ENCODE measurements around the gene AKAP3. TPM values are rescaled to one million over a fixed set of nuclear protein-coding genes. Genes with fewer than 3 reads are reported as not detected.

Gene AKAP3
- polyA plus RNA-seq, 2 of the 4 experiments (the other 2 are of a cell fraction), result 0.37 to 0.59 TPM

DNA sequence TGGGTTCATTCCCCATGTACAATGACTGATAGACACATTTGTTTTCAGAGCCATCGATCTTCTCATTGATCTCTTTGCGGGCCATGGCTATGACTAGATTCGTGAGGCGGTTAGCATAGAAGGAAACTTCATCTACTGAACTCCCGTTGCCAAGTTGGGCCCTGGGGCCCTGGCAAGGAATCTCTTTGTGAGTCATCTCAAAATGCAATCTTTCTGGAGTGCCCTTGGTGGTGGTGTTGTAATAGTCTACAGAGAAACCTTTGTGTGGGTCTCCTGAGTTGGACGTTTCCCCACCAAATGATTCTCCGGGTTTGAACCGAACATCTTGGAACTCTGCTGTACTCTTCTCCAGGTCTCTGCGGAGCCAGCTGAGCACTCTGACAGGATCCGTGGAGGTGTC, 20.4 kb downstream of the AKAP3 start:
- 44% methylated on average over 10 of the region's 10 CpGs for WGBS (ENCODE audit: missing lambda C conversion rate)
- Histone ChIP-seq H3K4me3 (no peak overlapping the region), H3K4me1 (no peaks in the 10 kb centered on the region), H3K27ac (no peak overlapping the region), H3K9me3 (no peaks in the 10 kb centered on the region), H3K4me2 (no peak overlapping the region)
- no peak for TF ChIP-seq ZNF302 (CRISPR knock-in tag; IDR thresholded peaks at IDR 0.05)
- no peak for TF ChIP-seq HOXB13 (CRISPR knock-in tag; IDR thresholded peaks at IDR 0.05; ENCODE audit: low read depth)
- no peak for TF ChIP-seq RNF2 (IDR thresholded peaks at IDR 0.05; ENCODE audit: borderline replicate concordance, low read depth)
- no peak for TF ChIP-seq JUN (IDR thresholded peaks at IDR 0.05)
- TF ChIP-seq NPAS2 (CRISPR knock-in tag; IDR thresholded peaks at IDR 0.05; ENCODE audit: borderline replicate concordance), result no peak
- TF ChIP-seq, protein P1, sequence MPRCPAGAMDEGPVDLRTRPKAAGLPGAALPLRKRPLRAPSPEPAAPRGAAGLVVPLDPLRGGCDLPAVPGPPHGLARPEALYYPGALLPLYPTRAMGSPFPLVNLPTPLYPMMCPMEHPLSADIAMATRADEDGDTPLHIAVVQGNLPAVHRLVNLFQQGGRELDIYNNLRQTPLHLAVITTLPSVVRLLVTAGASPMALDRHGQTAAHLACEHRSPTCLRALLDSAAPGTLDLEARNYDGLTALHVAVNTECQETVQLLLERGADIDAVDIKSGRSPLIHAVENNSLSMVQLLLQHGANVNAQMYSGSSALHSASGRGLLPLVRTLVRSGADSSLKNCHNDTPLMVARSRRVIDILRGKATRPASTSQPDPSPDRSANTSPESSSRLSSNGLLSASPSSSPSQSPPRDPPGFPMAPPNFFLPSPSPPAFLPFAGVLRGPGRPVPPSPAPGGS (IDR thresholded peaks at IDR 0.05), result no peak
- TF ChIP-seq GATA3 (IDR thresholded peaks at IDR 0.05; ENCODE audit: borderline replicate concordance), result no peak
- no peak for TF ChIP-seq MAFK (IDR thresholded peaks at IDR 0.05; ENCODE audit: partially characterized antibody)
- TF ChIP-seq EHF (CRISPR knock-in tag; IDR thresholded peaks at IDR 0.05), result no peak
- no peak for TF ChIP-seq EHMT2 (IDR thresholded peaks at IDR 0.05; ENCODE audit: low read depth)
- no peak for TF ChIP-seq HEYL (CRISPR knock-in tag; IDR thresholded peaks at IDR 0.05)
- TF ChIP-seq, protein P2, sequence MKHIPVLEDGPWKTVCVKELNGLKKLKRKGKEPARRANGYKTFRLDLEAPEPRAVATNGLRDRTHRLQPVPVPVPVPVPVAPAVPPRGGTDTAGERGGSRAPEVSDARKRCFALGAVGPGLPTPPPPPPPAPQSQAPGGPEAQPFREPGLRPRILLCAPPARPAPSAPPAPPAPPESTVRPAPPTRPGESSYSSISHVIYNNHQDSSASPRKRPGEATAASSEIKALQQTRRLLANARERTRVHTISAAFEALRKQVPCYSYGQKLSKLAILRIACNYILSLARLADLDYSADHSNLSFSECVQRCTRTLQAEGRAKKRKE (CRISPR knock-in tag; IDR thresholded peaks at IDR 0.05; ENCODE audit: low read depth), result no peak
- TF ChIP-seq TFCP2L1 (CRISPR knock-in tag; IDR thresholded peaks at IDR 0.05), result no peak
- no peak for TF ChIP-seq HOXB5 (CRISPR knock-in tag; IDR thresholded peaks at IDR 0.05)
- no peak for TF ChIP-seq BHLHE40 (IDR thresholded peaks at IDR 0.05; ENCODE audit: low read depth, low read length)
- no peak for TF ChIP-seq RAD21 (conservative IDR thresholded peaks at IDR 0.05 in 1 of 2, IDR thresholded peaks at IDR 0.05 in 1 of 2)
- no peak for TF ChIP-seq PHF8 (IDR thresholded peaks at IDR 0.05; ENCODE audit: borderline replicate concordance, low read depth)
- TF ChIP-seq RARB (CRISPR knock-in tag; IDR thresholded peaks at IDR 0.05), result no peak
- no peak for TF ChIP-seq RFX5 (IDR thresholded peaks at IDR 0.05)
- ATAC-seq (no peak), FAIRE-seq (no peak), DNase-seq (ENCODE audit: low read depth in 1 of 2, low spot score in 1 of 2) (no peak)
- ChIA-PET POLR2A (no interaction called here), CTCF (interaction anchor here (1.0 to 1.6 kb wide), 3 partner anchors 10 to 130 kb away, joined by 3 read pairs; no protein-coding TSS in a partner anchor)

DNA sequence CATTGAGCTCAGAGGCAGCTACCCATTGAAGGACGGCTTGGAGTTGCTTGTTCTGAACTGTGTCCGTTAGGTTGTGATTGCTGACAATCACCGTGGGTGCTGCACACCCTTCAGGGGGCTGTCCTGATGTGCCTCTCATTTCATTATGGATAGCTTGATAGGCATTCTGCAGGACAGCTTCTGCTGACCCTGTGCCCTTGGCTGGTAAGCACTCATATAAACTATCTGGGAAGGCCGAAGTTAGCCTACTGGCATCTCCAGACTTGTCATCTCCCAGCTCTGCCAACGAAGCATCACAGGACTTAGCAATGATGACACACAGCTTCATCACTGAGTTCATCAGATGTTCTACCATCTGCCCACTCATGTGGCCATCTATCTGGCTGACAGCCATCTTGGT, 22.3 kb downstream of the AKAP3 start:
- no peak for DNase-seq (ENCODE audit: low read depth in 1 of 2, low spot score in 1 of 2)
- H3K27ac ChIP-seq, result no peak overlapping the region
- WGBS (ENCODE audit: missing lambda C conversion rate), result 22% methylated on average over 5 of the region's 5 CpGs
- FAIRE-seq, result no peak
- no peaks in the 10 kb centered on the region for H3K9me3 ChIP-seq
- H3K4me1 ChIP-seq, result no peaks in the 10 kb centered on the region
- TF ChIP-seq, protein P3, sequence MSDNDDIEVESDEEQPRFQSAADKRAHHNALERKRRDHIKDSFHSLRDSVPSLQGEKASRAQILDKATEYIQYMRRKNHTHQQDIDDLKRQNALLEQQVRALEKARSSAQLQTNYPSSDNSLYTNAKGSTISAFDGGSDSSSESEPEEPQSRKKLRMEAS (IDR thresholded peaks at IDR 0.05), result no peak
- TF ChIP-seq ESRRA (IDR thresholded peaks at IDR 0.05; ENCODE audit: borderline replicate concordance, low read length) (no peak), CHD2 (IDR thresholded peaks at IDR 0.05; ENCODE audit: low read length, partially characterized antibody) (no peak), CEBPB (IDR thresholded peaks at IDR 0.05) (no peak), POLR2AphosphoS2 (conservative IDR thresholded peaks at IDR 0.05; ENCODE audit: low read length) (no peak), EHMT2 (IDR thresholded peaks at IDR 0.05; ENCODE audit: low read depth) (no peak), RNF2 (IDR thresholded peaks at IDR 0.05; ENCODE audit: borderline replicate concordance, low read depth) (no peak), FOSB (CRISPR knock-in tag; IDR thresholded peaks at IDR 0.05) (no peak)
- TF ChIP-seq, protein P2 (CRISPR knock-in tag; IDR thresholded peaks at IDR 0.05; ENCODE audit: low read depth), result no peak
- TF ChIP-seq, protein P4, sequence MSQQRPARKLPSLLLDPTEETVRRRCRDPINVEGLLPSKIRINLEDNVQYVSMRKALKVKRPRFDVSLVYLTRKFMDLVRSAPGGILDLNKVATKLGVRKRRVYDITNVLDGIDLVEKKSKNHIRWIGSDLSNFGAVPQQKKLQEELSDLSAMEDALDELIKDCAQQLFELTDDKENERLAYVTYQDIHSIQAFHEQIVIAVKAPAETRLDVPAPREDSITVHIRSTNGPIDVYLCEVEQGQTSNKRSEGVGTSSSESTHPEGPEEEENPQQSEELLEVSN (IDR thresholded peaks at IDR 0.05; ENCODE audit: borderline replicate concordance, low read depth), result no peak
- H3K4me3 ChIP-seq, result no peak overlapping the region
- no peak overlapping the region for H3K4me2 ChIP-seq
- CTCF ChIA-PET, result interaction anchor here (1.4 to 3.0 kb wide), 2 partner anchors 9 to 22 kb away, joined by 6 to 10 read pairs; no protein-coding TSS in a partner anchor
- POLR2A ChIA-PET, result no interaction called here
- no peak for ATAC-seq
